ENCODE measurements around the gene RPN2.
A peak's percentile ranks its signal among the peaks of the same experiment; 100 is the strongest.

Gene RPN2

DNA sequence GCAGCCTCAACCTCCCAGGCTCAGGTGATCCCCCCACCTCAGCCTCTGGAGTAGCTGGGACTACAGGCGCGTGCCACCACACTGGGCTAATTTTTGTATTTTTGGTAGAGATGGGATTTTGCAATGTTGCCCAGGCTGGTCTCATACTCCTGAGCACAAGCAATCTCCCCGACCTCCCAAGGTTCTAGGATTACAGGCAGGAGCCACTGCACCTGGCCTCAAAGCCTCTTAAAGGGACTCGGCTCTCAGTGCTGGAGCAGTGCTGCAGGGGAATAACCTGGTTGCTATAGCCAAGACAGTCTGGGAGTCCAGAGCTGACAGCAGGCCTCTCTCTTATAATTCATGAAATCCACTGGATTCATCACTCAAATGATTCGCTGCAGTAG is 65.4 kb downstream of the RPN2 start:
- DNase-seq = no peak

DNA sequence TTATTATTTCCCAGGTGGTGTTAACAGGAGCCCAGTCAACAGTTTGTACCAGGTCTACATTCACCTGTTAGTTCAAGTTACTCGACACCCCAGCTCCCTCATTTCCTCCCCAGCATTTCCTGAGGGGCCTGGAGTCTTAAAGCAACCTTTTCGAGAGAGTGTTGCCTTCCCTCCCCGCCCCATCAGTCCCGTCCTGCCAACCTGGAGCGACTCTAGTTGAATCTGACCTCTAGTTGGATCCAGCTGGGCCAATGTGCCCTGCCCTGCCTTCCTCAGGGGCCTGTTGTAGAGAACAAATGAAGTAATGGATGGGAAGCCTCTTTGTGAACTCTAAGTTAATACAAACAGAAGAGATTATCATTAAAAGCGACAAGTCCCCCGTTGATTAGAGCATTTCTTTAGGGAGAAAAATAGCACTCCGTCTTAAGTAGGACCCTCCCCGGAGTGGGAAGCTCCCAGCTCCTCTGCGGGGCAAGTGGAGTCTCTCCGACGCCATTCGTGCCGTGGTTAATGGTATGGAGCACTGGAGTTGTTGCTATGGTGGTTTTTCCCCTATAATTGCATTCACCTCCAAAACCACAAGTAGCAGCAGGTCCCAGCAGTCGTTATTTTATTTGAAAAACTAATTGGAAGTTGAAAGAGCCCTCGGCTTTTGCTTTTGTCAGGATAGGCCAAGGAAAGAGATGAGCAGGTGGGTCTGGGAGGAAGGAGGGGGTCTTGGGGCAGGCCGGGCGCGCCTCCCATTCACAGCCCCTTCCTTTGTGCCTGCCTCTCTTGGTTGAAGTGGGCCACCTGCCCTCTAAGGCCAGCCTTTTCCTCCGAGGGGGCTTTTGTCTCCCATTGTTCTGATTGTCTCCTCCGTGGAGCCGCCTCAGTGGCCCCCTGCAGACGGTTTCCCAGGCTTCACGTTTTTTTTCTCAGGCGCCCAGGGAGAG is 66.4 kb downstream of the RPN2 start:
- peak; percentile 75 for DNase-seq

DNA sequence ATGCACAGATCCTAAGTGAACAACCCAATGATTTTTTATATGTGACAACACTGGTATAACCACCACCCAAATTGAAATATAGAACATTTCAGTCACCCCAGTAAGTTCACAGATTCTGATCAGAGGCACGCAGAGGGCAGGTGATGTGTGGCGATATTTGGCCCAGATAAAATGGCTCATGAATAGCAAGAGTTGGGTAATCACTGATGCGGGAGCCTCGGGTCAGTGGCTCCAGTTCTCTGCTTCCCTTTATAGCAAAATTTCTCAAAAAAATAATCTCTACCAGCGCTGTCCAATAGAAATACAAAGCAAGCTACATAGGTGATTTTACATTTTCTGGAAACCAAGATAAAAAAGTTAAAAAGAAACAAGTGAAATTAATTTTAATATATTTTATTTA is 67.6 kb downstream of the RPN2 start:
- DNase-seq = no peak

DNA sequence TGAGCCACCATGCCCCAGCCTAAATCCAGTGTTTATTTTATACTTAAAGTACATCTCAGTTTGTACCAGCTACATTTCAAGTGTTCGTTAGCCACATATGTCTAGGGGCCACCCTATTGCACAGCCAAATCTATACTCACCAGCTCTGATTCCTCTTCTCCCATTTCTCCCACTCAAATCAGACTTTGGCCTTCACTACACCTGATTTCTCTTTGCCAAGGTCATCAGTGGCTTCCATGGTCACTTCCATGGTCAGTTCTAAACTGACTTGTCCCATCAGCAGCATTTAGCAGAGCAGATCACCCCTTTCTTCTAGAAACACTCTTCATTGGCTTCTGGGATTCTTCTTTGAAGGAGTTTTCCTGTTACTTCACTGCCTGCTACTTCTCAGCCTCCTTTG is 68.4 kb downstream of the RPN2 start:
- DNase-seq = no peak

DNA sequence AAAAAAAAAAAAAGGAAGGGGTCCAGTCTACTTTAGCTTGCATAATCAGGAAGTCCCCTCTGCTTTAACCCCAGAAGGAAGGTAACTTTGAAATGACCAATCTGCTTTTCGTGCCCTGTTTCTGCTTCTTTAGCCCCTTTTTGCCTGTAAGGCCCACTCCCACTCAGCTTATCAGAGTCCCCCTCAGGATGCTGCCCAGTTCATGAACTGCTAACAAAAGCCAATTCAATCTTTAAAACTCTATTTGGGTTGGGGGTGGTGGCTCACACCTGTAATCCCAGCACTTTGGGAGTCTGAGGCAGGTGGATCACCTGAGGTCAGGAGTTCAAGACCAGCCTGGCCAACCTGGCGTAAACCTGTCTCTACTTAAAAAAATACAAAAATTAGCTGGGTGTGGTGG is 70.2 kb downstream of the RPN2 start:
- no peak for DNase-seq

DNA sequence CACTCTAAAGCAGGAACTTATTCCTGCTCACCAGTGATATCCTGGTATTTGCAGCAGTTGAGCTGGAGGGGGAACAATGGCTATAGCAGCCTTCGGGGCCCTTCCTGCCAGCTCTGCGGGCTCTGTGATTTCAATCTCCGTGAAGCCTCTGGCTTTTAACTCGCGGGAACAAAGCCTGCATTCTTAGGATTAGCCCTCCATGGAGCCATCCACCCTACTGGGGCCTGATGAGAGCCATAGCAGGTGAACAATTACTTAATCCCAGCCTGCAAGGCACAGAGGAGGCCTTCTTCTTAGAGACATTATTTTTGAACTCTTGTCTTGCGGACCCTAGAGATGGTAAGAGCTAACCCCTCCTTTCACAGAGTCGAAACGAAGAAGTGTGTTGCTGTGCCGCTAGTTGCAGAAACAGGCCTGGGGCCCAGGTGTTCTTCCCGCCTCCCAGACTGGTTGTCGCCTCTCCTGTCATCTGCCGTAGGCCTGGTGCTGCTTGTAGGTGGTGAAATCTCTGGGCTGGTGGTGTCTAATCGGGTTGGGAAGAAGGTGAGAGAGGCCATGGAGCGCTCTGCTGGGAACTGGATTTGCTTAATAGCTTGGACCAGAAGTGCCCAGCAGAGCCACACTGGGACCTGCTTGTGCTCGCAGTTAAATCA is 72.8 kb downstream of the RPN2 start:
- DNase-seq = no peak

DNA sequence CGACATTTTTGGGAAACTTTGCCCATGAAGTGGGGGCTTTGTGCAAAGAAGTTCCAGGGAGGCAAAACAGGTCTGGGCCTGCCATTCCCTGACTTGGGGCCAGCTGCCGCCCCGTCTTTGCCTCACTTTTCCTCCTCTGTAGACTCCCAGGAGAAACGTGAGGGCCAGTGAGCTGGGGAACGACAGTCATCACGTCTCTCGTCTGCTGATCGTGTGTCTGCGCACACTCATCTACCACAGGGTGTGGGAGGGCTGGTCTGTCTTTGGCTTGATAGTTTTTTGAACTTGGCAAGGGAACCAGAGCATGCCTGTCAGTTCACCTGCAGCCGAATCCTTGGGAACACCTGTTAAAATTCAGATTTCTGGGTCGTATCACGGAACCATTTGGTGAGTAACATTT is 74.0 kb downstream of the RPN2 start:
- DNase-seq = no peak

DNA sequence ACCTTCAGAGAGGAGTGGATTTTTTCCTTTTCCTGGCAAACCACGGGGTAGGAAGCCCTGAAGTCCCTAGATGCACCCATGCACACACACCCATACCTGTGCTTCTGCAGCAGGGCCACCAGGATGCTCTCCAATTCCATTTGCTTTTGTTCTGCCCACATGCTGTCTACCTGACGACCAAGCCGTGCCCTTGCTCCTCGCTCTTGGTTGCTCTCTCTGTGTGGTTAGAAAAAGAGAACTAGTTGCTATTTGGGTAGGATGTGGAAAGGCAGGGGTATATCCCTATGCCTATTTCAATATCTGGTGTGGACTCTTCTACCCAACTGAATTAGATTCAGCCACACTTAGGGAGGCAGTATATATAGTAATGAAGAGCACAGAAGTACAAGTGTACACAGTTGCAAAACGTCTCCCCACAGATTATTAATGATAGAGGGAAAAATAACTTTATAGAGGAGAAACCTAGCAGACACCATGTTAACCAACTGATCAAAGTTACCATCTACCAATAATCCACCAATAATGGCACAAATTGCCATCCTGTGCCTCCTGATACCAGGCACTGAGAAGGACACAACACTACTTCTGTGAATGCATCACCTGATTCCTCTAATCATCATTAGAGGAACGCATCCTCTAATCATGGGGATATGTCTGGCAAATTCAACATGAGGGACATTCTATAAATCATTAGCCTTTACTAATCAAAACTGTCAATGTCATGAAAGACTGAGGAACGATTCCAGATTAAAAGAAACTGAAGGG is 75.2 kb downstream of the RPN2 start:
- no peak for DNase-seq

DNA sequence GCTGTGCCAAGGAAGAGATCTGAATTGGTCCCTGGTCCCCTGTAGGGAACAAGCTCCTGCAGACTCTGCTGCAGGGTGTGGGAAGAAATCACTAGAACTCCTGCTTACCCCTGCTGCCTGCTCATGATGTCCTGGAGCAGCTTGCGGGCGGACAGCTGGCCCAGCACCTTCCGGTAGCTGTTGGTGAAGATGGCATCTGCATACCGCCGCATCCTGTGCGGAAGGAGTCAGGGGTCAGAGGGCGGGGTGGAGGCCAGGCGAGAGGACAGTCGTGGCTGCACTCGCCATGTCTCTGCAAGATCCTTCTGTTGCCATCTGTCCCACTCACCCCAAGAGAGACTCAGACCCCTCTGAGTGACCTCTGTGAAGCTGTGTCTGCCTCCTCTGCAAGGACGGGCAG is 77.2 kb downstream of the RPN2 start:
- DNase-seq = no peak

DNA sequence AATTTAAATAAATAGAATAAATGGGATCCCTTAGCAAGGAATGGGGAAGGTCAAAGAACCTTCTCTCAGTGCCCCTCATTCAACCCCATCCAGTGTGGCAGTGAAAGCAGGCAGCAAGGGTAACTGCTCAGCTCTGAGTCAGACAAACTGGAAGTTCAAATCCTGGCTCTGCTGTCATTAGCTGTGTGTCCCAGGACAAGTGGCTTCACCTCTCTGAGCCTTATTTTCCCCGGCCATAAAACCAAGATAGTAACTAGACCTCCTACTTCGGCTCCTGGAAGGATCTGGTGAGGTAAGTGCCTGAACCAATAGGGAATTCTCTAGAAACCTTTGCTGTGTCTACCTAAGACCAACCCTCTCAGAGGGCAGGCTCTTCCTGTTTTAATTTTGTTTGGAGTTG is 78.4 kb downstream of the RPN2 start:
- DNase-seq = no peak

DNA sequence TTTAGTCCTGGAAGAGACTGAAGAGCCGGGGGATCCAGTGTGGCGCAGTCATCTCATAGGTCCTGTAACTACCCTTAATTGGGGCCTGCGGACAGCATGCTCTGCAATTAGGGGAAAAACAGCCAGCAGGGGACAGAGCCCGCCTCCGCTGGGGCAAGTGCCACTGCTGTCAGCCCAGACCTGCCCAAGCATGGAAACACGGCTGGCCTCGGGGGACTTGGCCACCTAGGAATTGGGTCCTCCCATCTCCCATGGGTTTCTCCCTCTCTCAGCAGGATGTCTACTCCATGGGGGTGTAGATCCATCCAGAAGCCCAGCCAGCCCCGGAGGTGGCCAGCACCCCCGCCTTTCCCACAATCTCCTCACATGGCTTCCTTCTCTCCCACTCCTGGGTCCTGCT is 78.9 kb downstream of the RPN2 start:
- peak; percentile 31 for DNase-seq

DNA sequence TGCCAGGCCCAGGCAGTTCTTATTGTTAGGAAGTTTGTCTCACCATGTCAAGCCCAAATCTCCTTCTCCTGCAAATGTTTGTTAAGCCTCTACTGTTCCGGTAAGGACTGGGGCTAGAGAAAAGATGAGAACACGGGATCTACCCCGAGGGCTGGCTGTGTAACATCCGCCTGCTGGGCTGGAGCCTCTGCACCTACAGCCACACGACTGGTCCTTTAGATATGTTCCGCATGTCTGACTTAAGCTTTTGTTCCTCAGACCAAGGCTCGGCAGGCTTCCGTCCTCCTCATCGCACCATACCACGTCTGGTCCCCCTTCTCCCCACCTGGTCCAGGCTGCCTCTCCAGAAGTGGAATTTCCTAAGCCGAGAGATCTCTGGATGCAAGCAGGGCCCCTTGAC is 79.9 kb downstream of the RPN2 start:
- DNase-seq = no peak

DNA sequence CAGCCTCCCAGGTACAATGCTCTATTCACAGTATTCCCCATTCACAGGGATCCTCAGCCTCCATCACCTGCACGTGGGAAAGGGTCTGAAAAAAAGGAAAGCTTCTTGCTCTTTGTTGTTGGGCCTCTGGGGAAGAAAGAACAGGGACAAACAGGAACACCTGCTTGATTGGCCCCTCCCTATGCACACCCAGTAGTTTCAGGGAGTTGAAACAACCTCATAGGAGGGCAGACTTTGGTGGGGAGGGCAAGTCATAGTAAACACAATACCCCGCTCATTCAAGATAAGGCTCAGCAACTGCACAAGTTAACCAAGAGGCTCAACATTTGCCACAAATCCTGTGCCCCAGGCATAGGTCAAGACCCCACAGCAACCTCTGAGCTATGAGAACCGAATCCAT is 80.7 kb downstream of the RPN2 start:
- DNase-seq = peak; percentile 53

DNA sequence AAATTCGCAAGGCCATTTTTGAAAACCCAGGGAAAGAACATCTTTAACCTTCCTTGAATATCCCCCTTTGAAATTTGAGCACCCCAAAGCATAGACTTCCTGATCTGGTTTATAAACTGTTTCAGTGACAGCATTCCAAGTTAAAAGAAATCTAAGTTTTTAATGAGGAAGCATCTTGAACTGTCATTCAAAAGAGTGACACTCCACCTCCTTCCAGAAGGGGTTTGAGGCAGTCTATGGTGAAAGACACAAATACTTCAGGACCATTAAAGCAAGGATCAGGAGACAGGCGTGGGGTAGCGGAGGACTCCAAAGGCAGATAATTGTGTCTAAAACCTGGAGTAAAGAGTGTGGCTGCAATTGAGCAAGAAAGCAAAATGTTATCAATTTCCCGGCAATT is 81.8 kb downstream of the RPN2 start:
- DNase-seq = no peak

DNA sequence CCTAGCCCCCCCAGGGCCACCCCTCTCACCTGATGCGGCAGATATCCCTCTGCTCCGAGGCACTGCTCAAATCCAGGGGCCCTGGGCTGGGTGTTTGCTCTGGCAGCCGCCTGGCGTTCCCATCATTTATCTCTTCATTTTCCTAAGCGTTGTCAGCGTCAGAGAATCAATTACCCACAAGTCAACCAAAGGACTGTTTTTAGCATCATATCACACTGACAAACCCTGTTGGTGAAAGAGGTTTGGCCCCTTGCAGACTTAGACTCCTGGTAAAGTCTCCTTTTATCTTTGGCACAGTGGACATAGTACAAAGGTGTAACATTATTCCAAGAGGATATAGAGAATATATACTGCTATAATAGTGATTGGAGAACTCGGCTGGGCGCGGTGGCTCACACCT is 82.6 kb downstream of the RPN2 start, which contains the start of gene GHRH:
GHRH (minus strand) TSS at position 101 of the 400 bp plus-strand sequence. CDS start 4,925 bp downstream, outside the sequence.
- no peak for DNase-seq

DNA sequence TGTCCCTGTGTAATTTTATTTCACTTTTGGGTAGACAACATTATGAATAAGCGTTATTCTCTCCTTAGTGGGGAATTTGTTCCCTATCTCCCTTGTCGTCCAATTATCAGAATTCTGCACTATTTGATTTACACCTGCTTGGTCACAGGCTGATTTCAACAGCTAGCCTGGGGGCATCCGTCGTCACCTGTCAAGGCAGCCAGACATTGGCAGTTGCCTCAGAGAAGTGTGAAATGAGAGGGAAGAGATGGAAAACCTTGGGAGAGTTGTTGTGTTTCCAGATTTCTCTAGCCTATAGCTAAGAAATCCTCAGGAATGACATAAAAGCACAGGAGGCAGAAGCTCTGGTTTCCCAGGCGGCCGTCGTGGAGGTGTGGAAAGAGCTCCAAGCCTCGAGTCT is 83.4 kb downstream of the RPN2 start:
- no peak for DNase-seq

DNA sequence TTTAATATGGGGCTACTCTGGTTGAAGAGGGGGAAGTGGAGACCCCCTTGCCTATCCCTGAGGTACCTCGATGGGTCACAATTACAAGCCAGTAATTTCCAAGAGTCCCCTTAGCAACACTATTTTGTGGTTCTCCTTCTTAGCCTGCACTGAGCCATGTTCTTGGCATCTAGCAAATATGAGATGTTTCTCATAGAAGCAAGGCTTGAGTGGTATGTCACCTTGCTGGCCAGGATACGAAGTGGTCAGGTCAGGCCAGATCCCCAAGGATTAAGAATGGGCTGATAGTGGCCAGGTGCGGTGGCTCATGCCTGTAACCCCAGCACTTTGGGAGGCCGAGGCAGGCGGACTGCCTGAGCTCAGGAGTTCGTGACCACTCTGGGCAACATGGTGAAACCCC is 84.6 kb downstream of the RPN2 start:
- no peak for DNase-seq

DNA sequence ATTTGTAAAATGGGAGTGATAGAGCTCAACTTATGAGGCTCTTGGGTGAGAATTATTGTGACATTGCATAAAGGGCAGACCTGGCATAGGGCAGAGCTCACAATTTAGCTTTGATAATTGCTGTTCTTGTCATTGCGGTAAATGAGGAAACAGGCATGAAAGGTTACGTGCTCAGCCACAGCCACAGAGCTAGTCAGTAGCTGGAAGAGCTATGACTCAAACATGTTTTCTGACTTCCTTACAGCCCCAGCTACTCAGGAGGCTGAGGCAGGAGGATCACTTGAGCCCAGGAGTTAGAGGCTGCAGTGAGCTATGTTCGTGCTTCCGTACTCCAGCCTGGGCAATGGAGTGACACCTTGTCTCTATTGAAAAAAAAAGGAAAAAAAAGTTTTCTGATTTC is 86.0 kb downstream of the RPN2 start:
- DNase-seq = no peak

DNA sequence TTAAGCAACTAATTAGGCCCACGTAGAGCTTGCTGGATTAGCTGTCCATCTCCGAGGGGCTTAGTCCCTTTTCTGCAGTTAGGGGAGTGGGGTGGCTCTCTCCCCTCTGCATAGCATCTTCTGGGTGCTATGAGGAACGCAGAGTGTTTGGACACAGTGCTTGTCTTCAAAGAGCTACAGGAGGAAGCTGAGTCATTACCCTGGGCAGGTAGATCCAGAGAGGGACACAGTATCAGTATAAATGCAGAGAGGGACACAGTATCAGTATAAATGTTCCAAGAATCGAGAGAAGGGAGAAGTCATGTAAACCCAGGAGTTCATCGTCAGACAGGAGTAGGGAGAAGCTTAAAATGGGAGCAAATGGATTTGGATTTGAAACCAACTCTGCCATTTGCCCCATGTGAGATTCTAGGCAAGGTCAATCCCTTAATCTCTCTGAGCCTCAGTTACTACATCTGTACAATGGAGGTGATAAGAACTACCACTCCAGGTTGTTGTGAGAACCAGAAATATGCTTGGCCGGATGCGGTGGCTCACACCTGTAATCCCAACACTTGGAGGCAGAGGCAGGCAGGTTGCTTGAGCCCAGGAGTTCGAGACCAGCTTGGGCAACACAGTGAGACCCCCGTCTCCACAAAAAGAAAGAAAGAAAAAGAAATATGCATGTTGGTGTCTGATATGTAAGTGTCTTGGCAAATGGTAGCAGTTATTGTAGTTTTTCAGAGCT is 88.0 kb downstream of the RPN2 start:
- no peak for DNase-seq

DNA sequence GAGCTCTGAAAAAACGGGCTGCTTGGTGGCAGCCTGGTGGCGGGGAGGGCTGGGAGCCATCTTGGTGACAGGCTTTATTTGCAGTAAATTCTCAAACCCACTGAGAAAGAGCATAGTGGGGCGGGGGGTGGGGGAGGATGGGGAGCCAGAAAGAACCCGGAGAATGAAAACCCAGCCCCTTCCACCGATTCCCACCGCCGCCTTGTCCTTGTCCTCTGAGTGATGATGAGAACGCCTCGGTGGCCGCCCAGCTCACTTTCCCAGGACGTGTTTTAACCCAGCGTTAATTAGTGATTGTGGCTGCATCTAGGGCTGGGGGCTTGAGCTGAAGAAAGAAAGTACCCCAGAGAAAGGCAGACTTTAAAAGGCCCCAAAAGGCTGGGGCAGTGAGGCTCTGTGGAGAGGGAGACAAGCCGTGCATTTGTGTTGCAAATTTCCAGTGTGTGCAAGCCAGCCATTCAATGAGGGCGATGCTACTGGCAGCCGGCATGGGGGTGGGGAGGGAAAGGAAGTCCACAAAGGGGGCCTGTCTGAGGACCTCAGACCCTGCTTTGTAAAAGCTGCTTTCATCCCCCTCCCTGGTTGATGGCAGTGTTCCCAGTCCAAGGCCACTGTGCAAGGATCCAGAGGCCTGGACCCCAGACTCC is 88.7 kb downstream of the RPN2 start:
- DNase-seq = no peak

DNA sequence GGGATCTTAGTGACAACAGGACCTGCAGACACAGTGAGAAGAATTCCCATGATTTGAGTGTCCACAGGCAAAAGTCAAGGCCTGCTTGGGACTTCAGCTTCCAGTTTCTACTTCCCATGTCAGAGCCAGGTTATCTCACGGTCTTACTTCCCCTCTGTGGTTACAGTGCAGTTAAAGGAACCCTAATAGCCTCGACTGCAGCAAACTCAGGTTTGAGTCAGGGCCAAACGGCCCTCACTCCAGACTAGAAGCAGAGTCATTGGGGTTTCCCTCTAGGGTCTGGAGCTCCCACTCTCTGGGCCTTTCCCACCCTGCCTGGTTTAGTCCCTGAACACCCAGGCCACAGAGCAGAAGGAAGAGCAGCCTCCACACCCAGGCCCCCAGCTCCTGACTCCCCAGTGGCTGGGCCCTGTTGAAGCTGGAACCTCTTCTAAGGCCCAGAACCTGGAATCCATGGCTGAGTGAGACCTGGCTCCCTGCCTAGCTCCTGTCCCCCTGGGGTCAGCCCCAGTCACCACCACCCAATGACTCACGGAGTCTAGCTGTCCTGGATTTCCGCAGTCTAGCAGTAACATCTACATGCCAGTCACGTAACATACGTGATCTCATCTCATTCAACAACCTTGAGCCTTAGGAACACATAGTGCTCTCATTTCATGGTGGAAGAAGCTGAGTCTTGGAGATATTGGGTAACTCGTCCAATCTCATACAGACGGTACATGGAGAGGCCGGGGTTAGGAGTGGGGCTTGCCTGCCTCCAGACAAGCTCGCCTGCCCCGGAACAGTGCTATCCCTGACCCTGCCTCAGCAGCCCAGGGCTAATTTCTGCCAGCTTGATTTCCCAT is 91.7 kb downstream of the RPN2 start:
- DNase-seq = no peak

DNA sequence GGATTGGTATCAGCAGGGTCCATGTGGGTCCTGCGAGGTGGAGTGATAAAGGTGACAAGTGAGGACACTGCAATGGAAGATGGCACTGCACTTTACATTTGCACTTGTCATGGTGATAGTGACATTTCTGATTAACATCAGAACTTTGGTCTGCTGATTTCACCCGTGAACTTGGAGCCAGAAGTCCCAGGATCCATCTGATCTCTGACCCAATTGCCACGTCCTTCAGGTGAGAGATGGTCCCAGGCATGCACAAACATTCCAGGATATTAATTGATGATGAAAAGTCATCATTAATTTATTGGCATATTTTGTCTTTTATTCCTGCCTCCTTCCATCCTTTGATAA is 92.3 kb downstream of the RPN2 start:
- DNase-seq = no peak

All from NCI-H2107 (cell line).